Measurements from ENCODE around the gene FTO.
"Not testable (repeated sequence)": the region's sequence is repeated elsewhere in the genome, so short reads cannot be mapped to it uniquely, and the experiment has no call there.

Gene FTO

GRCh38 chr16:53832896-53833544, 129.1 kb downstream of the FTO start:
- DNase-seq: no peak

DNA sequence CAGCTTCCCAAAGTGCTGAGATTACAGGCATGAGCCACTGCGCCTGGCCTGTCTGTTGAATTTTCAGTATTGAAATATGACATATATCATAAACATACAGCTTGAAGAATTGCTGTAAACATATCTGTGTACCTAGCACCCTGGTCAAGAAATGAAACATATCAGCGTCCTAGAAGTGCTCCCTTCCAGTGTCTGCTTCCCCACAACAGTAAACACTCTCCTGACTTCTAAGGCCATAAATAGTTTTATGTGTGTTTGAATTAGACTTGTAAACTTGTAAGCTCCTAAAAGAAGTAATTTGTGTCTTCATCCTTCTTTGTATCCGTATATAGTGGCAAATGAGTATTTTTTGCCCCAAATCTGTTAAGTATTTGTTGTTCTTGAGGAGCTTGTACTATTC, 132.2 kb downstream of the FTO start:
- no peak for DNase-seq

GRCh38 chr16:53836680-53837079, 132.7 kb downstream of the FTO start:
- no peak for DNase-seq

- no peak for DNase-seq
These were observed 133.5 kb downstream of the FTO start for GRCh38 chr16:53837426-53837825.

DNA sequence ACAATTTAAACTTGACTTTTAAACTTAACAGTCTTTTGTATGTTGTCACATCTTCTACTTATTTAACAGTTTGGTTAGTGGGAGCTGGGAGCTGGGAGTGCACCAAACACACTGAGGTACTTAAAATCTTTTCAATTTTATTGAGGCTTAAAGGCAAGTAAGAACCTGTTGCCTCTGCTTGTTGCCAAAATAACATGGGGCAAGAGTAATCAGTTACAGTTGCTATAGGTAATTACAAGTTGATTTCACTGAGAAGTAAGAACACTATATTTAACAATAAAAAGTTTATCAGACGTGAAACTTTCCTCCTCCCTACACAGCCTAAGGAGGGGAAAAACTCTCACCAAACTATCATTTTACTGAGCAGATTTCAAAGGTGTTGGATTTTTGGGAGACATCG, 135.2 kb downstream of the FTO start:
- DNase-seq: no peak

GRCh38 chr16:53840456-53840855, 136.5 kb downstream of the FTO start:
- no peak for DNase-seq

DNA sequence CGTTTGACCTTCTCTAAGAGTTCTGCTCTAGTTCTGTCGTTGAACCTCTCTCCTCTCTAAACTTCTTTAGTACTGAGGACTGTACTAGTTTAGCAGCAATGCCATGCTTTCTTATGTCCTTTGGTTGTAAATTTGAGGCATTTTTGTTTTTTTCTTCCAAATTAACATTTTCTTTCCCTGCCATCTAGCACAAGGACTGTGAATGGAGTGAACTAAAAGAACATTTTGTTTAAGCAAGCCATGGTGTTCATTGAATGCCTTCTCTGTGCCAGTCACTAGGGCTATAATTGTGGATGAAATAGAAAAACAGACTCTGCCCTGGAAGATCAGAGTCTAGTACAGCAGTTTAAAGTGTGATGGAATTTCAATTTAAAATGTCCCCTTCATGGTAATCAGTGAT, 137.9 kb downstream of the FTO start:
- no peak for DNase-seq

- DNase-seq: no peak
These were observed 139.1 kb downstream of the FTO start for GRCh38 chr16:53843084-53843483.

DNA sequence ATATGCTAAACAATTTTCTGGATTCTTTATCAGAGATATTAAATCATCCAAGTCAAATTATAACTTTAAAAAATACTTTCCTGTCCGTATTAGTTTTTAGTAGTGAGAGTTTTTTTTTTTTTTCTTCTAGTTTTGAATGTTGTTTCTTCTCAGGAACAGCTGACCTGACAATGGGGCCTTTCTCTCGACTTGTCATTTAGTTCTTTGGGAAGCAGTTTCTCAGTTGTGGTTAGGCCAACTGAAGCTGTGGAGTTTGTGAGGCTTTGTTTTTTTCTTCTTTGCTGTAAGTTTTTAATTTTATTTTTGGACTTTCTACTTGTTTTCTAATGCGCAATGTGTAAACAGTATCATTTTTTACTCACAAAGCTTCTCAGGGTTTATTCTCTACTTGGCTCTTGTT, 140.8 kb downstream of the FTO start:
- DNase-seq: no peak

DNA sequence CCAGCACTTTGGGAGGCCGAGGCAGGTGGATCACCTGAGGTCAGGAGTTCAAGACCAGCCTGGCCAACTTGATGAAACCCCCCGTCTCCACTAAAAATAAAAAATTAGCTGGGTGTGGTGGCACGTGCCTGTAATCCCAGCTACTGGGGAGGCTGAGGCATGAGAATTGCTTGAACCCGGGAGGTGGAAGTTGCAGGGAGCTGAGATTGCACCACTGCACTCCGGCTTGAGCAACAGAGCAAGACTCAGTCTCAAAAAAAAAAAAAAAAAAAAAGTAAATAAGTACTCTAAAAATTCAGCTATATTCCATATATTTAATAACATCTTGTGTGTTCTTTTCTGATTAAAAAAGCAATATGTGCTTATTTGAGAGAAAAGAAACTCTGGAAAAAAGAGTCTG, 142.6 kb downstream of the FTO start:
- DNase-seq: not testable (repeated sequence)

DNA sequence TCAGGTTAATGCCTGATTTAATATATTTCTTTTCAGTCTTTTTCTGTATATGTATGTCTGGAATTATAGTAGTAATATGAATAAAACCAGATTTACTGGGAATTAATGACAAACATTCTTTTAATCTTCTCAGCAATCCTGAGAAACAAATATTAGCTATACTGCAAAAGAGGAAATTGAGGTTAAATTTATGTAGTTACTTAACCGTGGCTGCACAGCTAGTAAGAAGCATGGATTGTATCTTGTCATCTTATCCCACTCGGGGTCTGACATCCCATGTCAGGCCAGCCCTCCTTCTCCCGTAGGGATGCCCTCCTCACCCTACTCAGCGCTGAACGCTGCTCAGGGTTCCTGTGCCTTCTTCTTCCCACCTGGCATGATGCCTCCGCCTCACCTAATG, 143.0 kb downstream of the FTO start:
- no peak for DNase-seq

DNA sequence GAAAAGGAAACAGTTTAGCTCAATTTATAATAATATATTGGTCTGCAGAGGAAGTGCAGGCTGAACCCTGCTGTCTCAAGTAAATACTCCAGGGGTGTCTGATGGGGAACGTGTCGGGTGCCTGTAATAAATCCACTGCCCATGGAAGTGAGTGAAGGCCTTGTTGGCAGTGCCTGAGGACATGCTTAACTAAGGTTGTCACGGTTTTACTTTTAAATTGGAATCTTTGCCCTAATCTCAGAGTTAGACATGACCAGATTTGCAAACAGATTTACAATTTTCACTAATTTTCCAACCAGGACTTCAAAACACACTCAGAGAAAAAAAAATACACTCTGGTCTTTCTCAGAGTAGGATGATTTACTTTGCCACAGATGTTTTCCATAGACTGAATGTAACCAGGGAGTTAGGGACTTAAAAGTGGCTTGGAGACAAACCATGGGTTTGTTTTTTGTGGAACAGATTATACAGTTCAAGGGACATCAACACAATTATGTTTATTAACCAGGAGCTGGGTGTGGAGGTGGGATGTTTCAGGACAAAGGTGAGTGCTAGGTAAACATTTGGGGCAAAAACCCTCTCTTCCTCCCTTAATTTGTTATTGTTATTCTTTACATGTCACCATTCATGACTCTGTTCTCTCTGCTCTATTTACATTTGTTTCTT, 144.5 kb downstream of the FTO start:
- DNase-seq: no peak

- no peak for DNase-seq
These were observed 145.0 kb downstream of the FTO start for GRCh38 chr16:53848950-53849349.

GRCh38 chr16:53849585-53849984, 145.6 kb downstream of the FTO start:
- no peak for DNase-seq

- DNase-seq: no peak
These were observed 146.0 kb downstream of the FTO start for GRCh38 chr16:53849994-53850393.

DNA sequence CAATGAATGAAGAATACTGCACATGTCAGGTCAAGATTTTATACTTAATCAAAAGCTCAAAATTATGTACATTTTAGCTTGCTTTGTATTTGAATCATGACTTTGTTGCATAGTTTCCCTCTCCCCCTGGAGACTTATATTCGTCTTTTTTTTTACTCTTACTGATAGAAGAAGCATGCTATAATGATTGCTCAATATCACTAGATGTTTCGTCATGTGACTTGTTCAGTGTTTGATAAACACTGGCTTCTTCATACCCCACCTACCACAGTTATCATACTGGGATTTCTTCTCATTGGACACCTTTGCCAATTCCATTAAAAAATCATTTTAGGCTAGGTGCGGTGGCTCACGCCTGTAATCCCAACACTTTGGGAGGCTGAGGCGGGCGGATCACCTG, 148.7 kb downstream of the FTO start:
- no peak for DNase-seq

- no peak for DNase-seq
These were observed 151.1 kb downstream of the FTO start for GRCh38 chr16:53855056-53855455.

DNA sequence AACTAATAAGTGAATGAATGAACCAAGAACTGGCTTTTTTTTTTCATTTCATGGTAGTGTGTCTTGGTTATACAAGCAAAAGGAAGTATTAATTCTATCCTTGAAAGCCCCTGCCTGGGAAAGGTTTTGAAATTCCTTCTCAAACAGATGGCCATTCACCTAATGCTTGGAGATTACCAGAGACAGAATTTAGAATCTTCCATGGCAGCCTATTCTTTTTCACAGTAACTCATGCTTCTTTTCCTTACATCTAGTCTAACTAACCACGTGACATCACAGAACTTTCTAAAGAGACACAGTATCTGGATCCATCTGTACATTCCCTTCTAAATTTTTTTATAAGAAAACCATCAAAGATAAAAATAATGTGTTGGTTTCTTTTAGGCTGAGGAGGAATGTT, 151.6 kb downstream of the FTO start:
- no peak for DNase-seq

DNA sequence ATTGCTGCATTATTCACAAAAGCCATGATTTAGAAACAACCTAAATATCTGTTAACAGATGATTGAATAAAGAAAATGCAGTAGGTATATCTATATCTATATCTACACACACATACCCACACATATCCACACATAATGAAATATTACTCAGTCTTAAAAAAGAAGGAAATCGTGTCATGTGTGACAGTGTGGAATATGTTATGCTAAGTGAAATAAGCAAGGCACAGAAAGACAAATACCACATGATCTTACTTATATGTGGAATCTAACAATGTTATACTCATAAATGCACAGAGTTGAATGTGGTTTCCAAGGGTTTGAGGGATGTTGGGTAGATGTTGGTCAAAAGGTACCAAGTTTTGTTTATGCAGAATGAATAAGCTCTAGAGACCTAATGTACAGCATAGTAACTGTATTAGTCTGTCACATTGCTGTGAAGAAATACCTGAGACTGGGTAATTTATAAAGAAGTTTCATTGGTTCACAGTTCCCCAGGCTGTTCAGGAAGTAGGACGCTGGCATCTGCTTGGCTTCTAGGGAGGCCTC, 156.1 kb downstream of the FTO start:
- DNase-seq: no peak

DNA sequence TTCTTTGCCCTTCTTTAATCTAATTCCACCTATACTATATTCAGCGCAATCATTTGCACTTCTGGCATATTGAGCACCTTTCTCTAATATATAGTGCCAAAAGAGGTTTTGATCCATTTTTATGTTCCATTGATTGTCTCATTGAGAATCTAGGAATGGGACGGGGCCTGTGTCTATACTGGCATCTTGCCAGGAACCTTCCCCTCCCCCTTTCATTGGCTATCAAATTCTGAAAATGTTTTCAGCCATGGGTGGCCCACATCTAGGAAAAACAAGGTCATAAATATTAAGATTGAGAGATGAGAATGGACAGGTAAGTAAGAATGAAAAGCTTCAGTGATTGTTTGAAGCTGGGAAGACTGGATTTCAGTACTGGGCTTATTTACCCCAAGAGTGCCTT, 159.9 kb downstream of the FTO start:
- DNase-seq: no peak

GRCh38 chr16:53864819-53865493, 161.0 kb downstream of the FTO start:
- no peak for DNase-seq

DNA sequence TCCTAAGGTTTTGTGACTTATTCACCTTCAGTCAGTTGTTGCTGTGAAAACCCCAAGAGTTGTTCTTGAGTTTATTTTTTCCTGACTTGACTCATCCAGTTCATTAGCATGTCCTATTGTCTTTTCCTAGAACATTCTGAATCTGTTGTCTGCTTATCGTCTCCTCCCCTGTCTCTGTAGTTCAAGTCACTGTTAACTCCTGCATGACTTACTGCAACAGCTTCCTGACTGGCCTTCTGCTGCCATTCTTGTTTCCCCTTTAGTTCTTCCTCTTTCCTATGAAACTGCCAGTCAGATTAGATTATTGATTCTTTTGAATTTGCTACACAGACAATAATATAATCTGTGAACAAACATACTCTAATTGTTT, 161.5 kb downstream of the FTO start:
- no peak for DNase-seq

- DNase-seq: no peak
These were observed 162.6 kb downstream of the FTO start for GRCh38 chr16:53866520-53866919.

DNA sequence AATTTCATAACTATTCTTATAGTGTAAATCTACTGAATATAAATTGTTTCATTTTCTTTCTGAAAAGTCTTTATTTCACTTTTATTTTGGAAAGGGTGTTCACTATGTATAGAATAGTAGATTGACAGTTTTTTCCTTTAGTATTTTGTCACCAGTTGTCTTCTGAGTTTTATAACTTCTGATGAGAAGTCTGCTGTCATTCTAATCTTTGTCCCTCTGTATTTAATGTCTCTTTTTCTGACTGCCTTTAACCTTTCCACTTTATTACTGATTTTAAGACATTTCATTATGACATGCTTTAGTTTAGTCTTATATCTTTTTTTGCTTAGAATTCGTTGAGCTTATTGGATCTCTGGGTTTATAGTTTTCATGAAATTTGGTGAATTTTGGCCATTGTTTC, 166.9 kb downstream of the FTO start:
- no peak for DNase-seq
